Measurements from ENCODE around the gene SLX4IP. TPM values are rescaled to one million over a fixed set of nuclear protein-coding genes. Genes with fewer than 3 reads are reported as not detected.

SLX4IP gene
- total RNA-seq, 4 donors from 2014 or later: 6.3 to 8.3 (median 7.4) TPM

DNA sequence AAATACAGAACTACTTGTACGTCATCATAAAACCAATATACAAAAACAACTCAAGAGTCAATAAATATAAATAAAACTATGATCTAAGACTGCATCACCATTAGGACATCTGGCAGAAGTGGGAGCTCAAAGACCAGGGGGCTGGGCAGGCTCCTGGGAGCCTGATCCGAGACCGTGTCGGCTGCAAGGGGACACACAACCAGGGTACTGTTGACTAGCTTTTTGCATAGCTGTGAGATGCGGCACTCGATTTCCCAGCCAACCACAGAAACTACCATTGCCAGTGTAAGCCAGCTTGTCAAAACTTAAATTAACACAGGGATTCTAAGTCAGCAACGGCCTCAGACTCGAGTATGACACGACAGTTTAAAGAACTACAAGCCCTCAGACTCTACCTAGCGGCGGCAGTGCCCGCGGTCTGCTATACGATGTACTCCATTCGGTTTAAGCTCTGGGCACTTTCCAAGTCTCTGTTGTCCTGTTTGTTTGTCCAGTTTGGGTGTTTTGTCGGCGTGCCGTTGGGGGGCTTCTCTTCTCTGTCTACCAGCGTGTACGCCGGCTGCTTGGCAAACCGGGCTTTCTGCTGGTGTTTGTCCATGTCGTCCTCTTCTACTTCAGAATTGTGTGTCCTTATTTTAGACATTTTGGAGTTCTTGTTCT, 204.1 kb downstream of the SLX4IP start:
- Histone ChIP-seq H3K27me3 (no peaks in the 10 kb centered on the region), H3K9me3 (no peaks in the 10 kb centered on the region), H3K4me3 (replicated peaks in 1 of 3) (no peak overlapping the region), H3K27ac (peak overlapping the region in 2 of 3 donors; percentile 35 to 45), H3K4me1 (peaks cover 41 to 51% of the 10 kb centered on the region in 2 donors), H3K36me3 (peaks cover 50 to 53% of the 10 kb centered on the region in 2 donors)
- TF ChIP-seq POLR2A (IDR thresholded peaks at IDR 0.05): no peak
- TF ChIP-seq, protein P1, sequence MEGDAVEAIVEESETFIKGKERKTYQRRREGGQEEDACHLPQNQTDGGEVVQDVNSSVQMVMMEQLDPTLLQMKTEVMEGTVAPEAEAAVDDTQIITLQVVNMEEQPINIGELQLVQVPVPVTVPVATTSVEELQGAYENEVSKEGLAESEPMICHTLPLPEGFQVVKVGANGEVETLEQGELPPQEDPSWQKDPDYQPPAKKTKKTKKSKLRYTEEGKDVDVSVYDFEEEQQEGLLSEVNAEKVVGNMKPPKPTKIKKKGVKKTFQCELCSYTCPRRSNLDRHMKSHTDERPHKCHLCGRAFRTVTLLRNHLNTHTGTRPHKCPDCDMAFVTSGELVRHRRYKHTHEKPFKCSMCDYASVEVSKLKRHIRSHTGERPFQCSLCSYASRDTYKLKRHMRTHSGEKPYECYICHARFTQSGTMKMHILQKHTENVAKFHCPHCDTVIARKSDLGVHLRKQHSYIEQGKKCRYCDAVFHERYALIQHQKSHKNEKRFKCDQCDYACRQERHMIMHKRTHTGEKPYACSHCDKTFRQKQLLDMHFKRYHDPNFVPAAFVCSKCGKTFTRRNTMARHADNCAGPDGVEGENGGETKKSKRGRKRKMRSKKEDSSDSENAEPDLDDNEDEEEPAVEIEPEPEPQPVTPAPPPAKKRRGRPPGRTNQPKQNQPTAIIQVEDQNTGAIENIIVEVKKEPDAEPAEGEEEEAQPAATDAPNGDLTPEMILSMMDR (IDR thresholded peaks at IDR 0.05): no peak
- WGBS, 2 donors: 83 to 95% methylated on average over 19 to 23 of the region's 23 CpGs
- intact Hi-C loops (cut with DNase I): no loop called here
- no peak for DNase-seq

DNA sequence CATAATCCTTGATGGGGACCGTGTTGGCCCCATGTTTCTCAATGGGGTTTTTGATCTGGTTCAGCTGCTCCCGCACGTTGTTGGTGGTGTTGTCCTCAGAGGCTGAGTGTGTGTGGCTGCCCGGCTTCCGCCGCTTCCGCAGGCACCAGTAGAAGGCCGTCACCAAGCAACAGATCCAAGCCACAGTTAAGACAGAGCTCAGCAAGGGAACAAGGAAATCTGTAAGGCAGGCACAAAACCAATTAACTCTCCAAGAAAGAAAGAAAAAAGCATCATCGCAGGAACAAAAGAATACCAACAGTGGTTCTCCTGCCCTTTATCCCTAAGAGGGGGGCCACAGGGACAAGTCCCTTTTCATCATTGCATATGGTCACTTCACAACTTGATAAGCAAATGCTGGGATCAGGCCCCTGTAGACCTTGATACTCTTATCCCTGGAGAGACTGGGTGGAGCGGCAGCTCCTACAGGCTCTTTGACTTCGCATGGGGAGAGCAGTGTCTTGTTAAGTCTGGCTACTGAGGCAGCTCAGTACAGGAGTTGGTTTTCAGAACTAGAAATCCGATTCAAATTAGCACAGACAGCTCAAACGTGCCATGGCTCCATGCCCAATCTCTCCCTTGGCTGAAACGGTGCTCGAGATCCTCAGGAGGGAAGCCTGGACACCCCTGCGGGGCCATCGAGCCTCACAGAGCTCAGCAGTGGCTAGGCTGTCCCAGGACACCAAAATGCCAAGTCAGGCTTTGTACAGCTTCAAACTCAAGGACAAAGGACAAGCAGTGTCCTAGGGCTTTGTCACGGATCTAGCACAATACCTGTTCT, 204.8 kb downstream of the SLX4IP start:
- H3K4me3 ChIP-seq (replicated peaks in 1 of 3): no peak overlapping the region
- intact Hi-C loops (cut with DNase I): no loop called here
- no peaks in the 10 kb centered on the region for H3K9me3 ChIP-seq
- WGBS, 2 donors: 69 to 81% methylated on average over 12 to 18 of the region's 18 CpGs
- H3K27ac ChIP-seq: peak overlapping the region; percentile 4 to 35 (median 29)
- peaks cover 36 to 50% of the 10 kb centered on the region in 2 donors for H3K4me1 ChIP-seq
- H3K36me3 ChIP-seq: peaks cover 58 to 60% of the 10 kb centered on the region in 2 donors
- H3K27me3 ChIP-seq: no peaks in the 10 kb centered on the region
- DNase-seq: peak in 1 of 2 donors; percentile 37
- TF ChIP-seq, protein P1 (IDR thresholded peaks at IDR 0.05): no peak
- TF ChIP-seq POLR2A (IDR thresholded peaks at IDR 0.05): no peak

DNA sequence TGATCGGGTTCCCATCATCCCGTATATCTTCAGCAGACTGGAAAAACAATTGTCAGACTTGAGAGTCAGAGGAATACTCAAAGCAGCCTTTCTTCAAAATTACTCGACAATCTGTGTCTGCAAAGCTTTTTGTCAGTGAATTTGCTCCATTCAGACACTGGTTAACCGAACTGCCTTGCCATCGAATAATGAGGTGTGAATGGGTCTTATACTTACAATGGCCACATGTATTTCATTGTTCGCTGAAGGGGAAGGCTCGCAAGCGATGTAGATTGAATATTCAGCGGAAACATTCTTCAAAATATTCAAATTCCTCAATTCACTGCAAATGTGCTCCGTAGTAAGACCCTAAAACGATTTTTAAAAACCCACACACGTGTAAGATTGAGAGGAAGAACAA, 205.8 kb downstream of the SLX4IP start:
- intact Hi-C loops (cut with DNase I): no loop called here
- TF ChIP-seq, protein P1 (IDR thresholded peaks at IDR 0.05): no peak
- no peak for TF ChIP-seq POLR2A (IDR thresholded peaks at IDR 0.05)
- Histone ChIP-seq H3K9me3 (no peaks in the 10 kb centered on the region), H3K27ac (peak overlapping the region in 1 of 3 donors; percentile 5), H3K4me1 (peaks cover 26 to 40% of the 10 kb centered on the region in 2 donors), H3K4me3 (replicated peaks in 1 of 3) (no peak overlapping the region), H3K36me3 (peaks cover 67 to 69% of the 10 kb centered on the region in 2 donors), H3K27me3 (no peaks in the 10 kb centered on the region)
- 92 to 93% methylated on average over 12 of the region's 12 CpGs for WGBS, 2 donors
- DNase-seq: no peak

DNA sequence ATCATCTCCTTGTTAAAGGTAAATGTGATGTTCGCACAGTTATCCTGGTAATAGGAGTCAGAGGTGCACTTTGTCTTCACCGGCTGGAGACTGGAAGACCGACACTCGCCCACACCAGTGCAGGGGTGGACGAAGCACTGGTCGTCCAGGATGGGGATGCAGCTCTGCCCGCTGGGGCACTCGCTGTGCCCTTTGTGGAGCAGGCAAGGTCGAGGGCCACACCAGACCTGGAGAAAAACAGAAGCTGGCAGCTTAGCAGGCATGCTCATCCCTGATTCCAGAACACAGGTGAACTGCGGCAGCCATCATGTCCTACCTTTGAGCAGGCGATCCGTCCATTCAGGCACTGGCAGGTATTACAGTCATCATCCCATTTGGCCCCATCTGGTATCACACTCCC, 206.4 kb downstream of the SLX4IP start:
- Histone ChIP-seq H3K27ac (no peak overlapping the region), H3K9me3 (no peaks in the 10 kb centered on the region), H3K27me3 (no peaks in the 10 kb centered on the region), H3K36me3 (peaks cover 73 to 74% of the 10 kb centered on the region in 2 donors), H3K4me3 (replicated peaks in 1 of 3) (no peak overlapping the region), H3K4me1 (peaks cover 21 to 35% of the 10 kb centered on the region in 2 donors)
- TF ChIP-seq, protein P1 (IDR thresholded peaks at IDR 0.05): no peak
- DNase-seq: no peak
- intact Hi-C loops (cut with DNase I): no loop called here
- WGBS, 2 donors: 93 to 98% methylated on average over 12 of the region's 12 CpGs

DNA sequence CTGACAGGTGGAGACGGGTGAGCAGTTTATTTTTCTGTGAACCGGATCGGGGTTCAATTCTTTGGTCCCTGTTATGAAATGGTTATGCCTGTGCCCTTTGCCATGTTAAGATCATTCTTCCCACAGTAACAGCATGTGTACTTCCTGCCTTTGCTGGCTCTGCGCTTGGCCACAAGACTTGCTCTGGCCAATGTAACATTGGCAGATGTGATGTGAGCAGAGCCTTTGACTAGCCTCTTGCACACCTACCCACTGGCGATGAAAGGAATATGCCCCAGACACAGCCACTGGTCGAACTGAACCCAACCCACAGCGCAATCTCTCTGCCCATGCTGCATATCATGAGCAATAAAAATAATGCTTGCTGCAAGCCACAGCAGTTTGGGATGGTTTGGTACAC, 206.8 kb downstream of the SLX4IP start:
- peaks cover 77 to 79% of the 10 kb centered on the region in 2 donors for H3K36me3 ChIP-seq
- TF ChIP-seq, protein P1 (IDR thresholded peaks at IDR 0.05): no peak
- no peak for TF ChIP-seq POLR2A (IDR thresholded peaks at IDR 0.05)
- no peaks in the 10 kb centered on the region for H3K27me3 ChIP-seq
- H3K4me1 ChIP-seq: peaks cover 16 to 30% of the 10 kb centered on the region in 2 donors
- no peak overlapping the region for H3K4me3 ChIP-seq (replicated peaks in 1 of 3)
- WGBS, 2 donors: 90 to 94% methylated on average over 7 of the region's 7 CpGs
- no peaks in the 10 kb centered on the region for H3K9me3 ChIP-seq
- H3K27ac ChIP-seq: no peak overlapping the region
- intact Hi-C loops (cut with DNase I): no loop called here
- no peak for DNase-seq
